HG03575 (cell line): ENCODE measurements around the gene FOXD4L6.
"Not testable (repeated sequence)": the region's sequence is repeated elsewhere in the genome, so short reads cannot be mapped to it uniquely, and the experiment has no call there.

Experiments used
- ATAC-seq: cut with Tn5 transposase; IDR thresholded peaks from one replicate; pipeline ENCODE4 v1.9.1; 2021; ENCODE audit not compliant: unreplicated experiment, insufficient number of reproducible peaks, low FRiP score; ENCODE audit errors: extremely low read depth

The FOXD4L6 gene

DNA sequence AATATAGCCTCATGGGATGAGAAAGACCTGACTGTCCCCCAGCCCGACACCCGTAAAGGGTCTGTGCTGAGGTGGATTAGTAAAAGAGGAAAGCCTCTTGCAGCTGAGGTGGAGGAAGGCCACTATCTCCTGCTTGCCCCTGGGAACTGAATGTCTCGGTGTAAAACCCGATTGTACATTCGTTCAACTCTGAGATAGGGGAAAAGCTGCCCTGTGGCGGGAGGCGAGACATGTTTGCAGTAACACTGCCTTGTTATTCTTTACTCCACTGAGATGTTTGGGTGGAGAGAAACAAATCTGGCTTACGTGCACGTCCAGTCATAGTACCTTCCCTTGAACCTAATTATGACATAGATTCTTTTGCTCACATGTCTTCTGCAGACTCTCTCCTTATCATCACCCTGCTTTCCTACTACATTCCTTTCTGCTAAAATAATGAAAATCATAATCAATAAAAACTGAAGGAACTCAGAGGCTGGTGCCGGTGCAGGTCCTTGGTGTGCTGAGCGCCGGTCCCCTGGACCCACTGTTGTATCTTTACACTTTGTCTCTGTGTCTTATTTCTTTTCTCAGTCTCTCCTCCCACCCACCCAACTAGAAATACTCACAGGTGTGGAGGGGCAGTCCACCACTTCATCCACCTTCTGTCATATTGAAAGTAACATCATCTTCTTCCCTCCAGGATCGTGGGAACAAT is 22.8 kb downstream of the FOXD4L6 start:
- not testable (repeated sequence) for ATAC-seq

DNA sequence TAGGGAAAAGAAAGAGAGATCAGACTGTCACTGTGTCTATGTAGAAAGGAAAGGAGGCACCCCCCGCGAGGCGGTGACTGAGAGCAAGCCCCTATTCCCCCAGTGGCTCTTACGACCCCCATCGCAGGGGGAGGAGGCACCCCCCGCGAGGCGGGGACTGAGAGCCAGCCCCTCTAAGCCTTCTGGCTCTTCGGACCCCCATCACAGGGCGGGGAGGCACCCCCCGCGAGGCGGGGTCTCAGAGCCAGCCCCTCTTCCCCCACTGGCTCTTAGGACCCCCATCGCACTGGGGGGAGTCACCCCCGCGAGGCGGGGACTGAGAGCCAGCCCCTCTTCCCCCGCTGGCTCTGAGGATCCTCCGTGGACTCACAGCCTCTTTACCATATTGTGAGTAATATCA is 23.9 kb downstream of the FOXD4L6 start:
- not testable (repeated sequence) for ATAC-seq

DNA sequence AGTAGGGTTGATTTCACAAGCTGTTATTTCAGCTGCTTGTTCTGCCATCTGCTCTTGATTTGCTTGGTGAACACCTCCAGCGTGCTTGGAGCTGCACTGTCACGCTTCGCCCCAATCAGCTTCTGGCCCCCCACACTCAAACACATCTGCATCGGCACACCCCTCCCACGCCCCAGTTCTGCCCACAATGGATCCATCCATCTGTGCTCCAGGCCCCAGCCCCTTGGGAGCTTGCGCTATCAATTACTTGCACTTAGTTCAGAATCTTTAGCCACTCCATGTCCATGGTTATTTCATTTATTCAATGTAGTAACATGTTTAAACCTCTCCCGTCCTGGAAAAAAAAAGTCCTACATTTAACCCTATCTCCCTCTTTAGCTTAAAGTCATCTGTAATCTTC is 28.0 kb downstream of the FOXD4L6 start:
- ATAC-seq: not testable (repeated sequence)

DNA sequence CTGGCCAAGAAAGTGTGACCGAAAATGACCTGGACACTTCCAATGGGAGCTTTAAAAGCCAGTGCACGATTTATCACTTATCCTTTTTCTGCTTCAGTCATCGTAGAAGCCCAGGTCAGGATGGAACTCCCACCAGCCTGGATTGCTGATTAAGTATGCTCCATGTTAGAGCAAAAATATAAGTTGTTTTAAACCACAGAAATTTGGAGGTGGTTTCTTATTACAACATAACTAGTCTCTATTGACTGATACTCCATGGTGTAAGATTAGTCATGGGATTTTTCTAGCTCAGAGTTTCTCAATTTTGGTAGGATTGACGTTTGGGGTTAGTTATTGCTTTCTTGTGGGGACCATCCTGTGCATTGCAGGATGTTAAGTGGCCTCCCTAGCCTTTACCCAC is 29.7 kb downstream of the FOXD4L6 start:
- not testable (repeated sequence) for ATAC-seq

DNA sequence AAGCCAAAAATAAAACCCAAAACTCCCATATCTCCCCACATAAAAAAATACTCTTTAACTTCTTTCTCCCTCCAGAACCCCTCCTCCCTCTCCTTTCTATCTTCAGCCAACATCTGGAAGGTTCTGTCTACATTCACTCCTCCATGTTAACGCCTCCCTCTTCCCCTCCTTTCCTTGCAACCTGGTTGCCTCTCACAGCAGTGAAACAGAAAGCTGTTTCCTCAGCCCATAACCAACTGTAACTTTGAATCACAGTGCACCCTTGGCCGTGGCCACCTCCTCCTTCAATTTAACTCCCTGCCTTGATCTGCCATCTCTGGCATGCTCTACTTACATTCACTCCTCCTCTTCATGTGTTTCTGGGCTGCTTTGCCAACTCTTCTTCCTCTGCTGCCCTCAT is 33.4 kb downstream of the FOXD4L6 start:
- peak; percentile 50 for ATAC-seq

DNA sequence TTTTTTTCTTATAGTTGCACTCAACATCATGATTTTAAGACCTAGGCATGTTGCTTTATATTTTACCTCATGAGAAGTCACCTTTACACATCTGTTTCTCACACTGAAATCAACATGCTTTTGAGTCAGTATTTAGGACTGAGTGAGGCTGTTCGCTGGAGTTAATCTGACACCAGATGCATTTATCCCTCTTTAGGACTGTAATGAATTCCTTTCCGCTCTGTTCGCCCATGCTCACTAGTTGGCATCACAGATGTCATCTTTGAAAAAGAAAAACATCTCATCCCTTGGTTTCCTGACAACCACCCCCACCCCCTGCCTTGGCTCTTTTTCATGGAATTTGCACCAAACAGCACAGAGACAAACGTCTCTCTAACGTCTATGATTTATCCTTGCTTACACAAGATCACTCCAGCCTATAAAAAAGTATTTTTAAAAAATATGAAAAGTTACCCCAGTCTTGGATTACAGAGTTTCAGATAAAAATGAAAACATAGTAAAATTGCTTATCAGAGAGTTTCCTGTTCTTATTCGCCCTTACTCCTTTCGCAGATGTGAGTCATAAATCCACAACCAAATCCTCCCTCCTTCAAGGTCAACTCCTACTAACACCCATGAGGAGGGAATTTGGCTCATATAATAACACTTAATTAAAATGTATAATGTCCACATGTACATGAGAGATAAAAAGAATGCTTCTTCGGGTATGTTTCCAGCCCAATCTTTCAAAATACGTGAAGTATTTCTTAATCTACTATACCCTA is 34.3 kb downstream of the FOXD4L6 start:
- not testable (repeated sequence) for ATAC-seq

- ATAC-seq: not testable (repeated sequence)
Observed at GRCh38 chr9:41090922-41091321, 37.6 kb downstream of the FOXD4L6 start.

GRCh38 chr9:41090386-41090785 is 38.1 kb downstream of the FOXD4L6 start:
- ATAC-seq: not testable (repeated sequence)

GRCh38 chr9:41088450-41089059 is 39.9 kb downstream of the FOXD4L6 start:
- not testable (repeated sequence) for ATAC-seq

- ATAC-seq: not testable (repeated sequence)
Observed at GRCh38 chr9:41087929-41088328, 40.6 kb downstream of the FOXD4L6 start.

- ATAC-seq: not testable (repeated sequence)
Observed at GRCh38 chr9:41087157-41087780, 41.2 kb downstream of the FOXD4L6 start.

DNA sequence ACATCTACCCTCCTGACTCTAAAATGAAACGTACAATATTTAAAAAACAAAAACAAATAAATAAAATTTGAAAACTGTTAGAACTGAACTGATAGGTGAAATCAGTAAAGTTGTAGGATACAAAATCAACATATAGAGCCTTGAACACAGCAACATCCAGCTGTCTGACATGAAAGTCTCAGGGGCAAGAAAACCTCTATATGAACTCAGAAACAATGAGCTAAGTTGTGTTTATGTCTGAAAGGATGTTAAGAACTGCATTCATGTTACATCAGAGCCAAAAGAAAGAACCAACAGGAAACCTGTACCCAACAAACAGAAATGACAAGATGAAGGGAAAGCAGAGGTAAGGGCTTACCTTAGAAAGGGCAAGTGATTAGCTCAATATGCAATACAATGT is 41.8 kb downstream of the FOXD4L6 start:
- ATAC-seq: not testable (repeated sequence)

DNA sequence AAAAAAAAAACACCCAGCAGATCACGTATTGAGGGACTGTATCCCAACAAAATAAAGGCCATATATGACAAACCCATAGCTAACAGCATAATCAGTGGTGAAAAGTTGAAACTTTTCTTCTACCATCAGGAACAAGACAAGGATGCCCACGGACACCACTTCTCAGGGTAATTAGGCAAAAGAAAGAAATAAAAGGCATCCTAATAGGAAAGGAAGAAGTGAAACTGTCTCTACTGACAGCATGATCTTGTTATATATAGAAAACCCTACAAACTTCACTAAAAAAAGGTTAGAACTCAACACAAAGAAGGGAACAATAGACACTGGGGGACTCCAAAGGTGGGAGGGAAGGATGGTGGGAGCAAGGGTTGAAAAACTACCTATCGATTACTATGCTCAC is 42.3 kb downstream of the FOXD4L6 start:
- ATAC-seq: not testable (repeated sequence)

- ATAC-seq: not testable (repeated sequence)
Observed at GRCh38 chr9:41082358-41082757, 46.1 kb downstream of the FOXD4L6 start.

DNA sequence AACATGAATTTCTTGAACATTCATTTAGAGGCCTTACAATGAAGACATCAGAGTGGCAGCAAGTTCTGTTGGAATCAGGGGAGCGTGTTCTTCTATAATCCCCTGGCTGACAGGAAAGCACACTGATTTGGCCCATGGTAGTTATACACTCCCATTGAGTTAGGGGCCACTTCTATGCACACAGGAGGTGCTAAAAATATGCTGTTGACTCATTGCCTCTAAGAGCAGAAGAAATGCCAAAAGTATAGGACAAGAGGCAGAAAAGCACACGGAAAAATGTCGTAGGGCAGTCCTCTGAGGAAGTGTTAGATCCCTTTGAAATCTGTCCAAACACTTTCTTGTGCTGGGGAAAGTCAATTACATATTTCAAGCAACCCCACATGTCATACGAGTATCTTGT is 49.0 kb downstream of the FOXD4L6 start:
- ATAC-seq: not testable (repeated sequence)

- not testable (repeated sequence) for ATAC-seq
Observed at GRCh38 chr9:41077586-41077985, 50.9 kb downstream of the FOXD4L6 start.
